Gastroesophageal sphincter (tissue), 3 donors: ENCODE results near the gene RPL12.

ENCODE experiments used
- EP300 ChIP-seq: sonication (generic); formaldehyde crosslinking; IDR thresholded peaks from one replicate; pipeline ENCODE4 v1.6.1; 2017; ENCODE audit warnings: antibody characterized with exemption, mild to moderate bottlenecking
- POLR2A ChIP-seq, 2 donors: fragments of 450-650 bp; IDR thresholded peaks; one replicate each; pipeline ENCODE4 v1.6.1; 2017; ENCODE audit warnings: antibody characterized with exemption in 2 of 2, mild to moderate bottlenecking in 2 of 2, moderate library complexity in 1 of 2
- POLR2AphosphoS5 ChIP-seq: sonication (generic); formaldehyde crosslinking; IDR thresholded peaks from one replicate; pipeline ENCODE4 v1.6.1; 2017; ENCODE audit warnings: antibody characterized with exemption
- TF ChIP-seq, protein P1 (sequence below), 4 experiments: fragments of 200-600 bp in 2 of 4; fragments of 450-650 bp in 2 of 4; sonication (generic) in 1 of 4; IDR thresholded peaks; one replicate each; pipeline ENCODE4 v1.5.1; 2017 to 2019; ENCODE audit warnings: antibody characterized with exemption in 4 of 4, mild to moderate bottlenecking in 2 of 4, moderate library complexity in 2 of 4

DNA sequence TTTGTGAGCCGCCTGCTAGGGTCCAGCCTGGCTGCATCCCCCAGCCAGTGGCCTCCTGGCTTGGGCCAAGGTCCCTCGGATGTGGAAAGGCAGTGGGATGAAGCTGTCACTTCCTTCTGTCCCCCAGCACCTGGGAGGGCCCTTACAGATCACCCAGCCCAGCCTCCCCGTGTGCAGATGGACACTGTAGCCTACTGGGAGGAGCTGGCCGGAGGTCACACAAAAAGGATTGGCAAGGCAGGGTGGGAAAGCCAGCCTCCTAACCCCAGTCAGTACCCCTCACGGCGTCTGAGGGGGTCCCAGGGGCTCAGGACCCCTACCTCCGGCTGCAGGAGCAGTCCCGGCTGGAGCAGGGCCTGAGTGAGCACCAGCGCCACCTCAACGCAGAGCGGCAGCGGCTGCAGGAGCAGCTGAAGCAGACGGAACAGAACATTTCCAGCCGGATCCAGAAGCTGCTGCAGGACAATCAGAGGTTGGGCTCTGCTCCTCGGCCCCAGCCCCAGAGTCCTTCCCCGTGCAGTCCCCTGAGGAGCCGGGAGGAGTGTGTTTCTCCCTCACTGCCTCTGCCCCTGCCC, 28.4 kb upstream of the RPL12 start:
- TF ChIP-seq EP300 = no peak
- TF ChIP-seq, protein P1, sequence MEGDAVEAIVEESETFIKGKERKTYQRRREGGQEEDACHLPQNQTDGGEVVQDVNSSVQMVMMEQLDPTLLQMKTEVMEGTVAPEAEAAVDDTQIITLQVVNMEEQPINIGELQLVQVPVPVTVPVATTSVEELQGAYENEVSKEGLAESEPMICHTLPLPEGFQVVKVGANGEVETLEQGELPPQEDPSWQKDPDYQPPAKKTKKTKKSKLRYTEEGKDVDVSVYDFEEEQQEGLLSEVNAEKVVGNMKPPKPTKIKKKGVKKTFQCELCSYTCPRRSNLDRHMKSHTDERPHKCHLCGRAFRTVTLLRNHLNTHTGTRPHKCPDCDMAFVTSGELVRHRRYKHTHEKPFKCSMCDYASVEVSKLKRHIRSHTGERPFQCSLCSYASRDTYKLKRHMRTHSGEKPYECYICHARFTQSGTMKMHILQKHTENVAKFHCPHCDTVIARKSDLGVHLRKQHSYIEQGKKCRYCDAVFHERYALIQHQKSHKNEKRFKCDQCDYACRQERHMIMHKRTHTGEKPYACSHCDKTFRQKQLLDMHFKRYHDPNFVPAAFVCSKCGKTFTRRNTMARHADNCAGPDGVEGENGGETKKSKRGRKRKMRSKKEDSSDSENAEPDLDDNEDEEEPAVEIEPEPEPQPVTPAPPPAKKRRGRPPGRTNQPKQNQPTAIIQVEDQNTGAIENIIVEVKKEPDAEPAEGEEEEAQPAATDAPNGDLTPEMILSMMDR (IDR thresholded peaks at IDR 0.05) = no peak
- TF ChIP-seq POLR2AphosphoS5 = no peak
- TF ChIP-seq POLR2A (IDR thresholded peaks at IDR 0.05) = no peak
